HAP-1 (cell line): Measurements from ENCODE around the gene FDCSP.

ENCODE experiments used
- DNase-seq, 2 experiments: peaks; one replicate each; pipeline ENCODE4 v3.0.0-alpha.2; 2016 to 2020; ENCODE audit warnings: low spot score in 2 of 2
- H3K27me3 ChIP-seq: fragments of 250-450 bp; sonication (Bioruptor Pico); 2 replicates; pipeline ENCODE4 v1.5.1; 2020; ENCODE audit warnings: low read depth, mild to moderate bottlenecking, moderate library complexity
- H3K36me3 ChIP-seq: fragments of 250-450 bp; sonication (Bioruptor Pico); replicated peaks from 2 replicates; pipeline ENCODE4 v1.5.1; 2020; ENCODE audit warnings: mild to moderate bottlenecking
- H3K4me1 ChIP-seq: fragments of 250-450 bp; sonication (Bioruptor Pico); 2 replicates; pipeline ENCODE4 v1.5.1; 2020; ENCODE audit warnings: mild to moderate bottlenecking
- H3K4me3 ChIP-seq: fragments of 250-450 bp; sonication (Bioruptor Pico); 2 replicates; pipeline ENCODE4 v1.5.1; 2020; ENCODE audit warnings: mild to moderate bottlenecking, moderate library complexity
- H3K9me3 ChIP-seq: fragments of 250-450 bp; sonication (Bioruptor Pico); 2 replicates; pipeline ENCODE4 v1.5.1; 2020; ENCODE audit warnings: mild to moderate bottlenecking, moderate library complexity
- in situ Hi-C: fragments of 300-500 bp; cut with MboI; formaldehyde crosslinking; loops from 3 replicates; pipeline ENCODE4 v1.14.3; 2020; ENCODE audit warnings: low sequenced_read_pairs, inconsistent platforms, mixed read lengths

FDCSP gene

GRCh38 chr4:70225824-70226223, at the start of gene FDCSP:
TSS of gene FDCSP (plus strand) at chr4:70226124. CDS start at chr4:70231195, 5,071 bp downstream.
- in situ Hi-C loops = no loop called here
- no peaks in the 10 kb centered on the region for H3K36me3 ChIP-seq
- H3K4me3 ChIP-seq = no peak within 1 kb of the TSS
- DNase-seq = no peak
- H3K4me1 ChIP-seq = no peaks in the 10 kb centered on the region
- H3K27me3 ChIP-seq = no peaks in the 10 kb centered on the region
- H3K9me3 ChIP-seq = no peaks in the 10 kb centered on the region

GRCh38 chr4:70177090-70177489, 48.8 kb upstream of the FDCSP start:
- Histone ChIP-seq H3K9me3 (no peaks in the 10 kb centered on the region), H3K4me1 (no peaks in the 10 kb centered on the region), H3K4me3 (no peak overlapping the region), H3K36me3 (no peaks in the 10 kb centered on the region), H3K27me3 (no peaks in the 10 kb centered on the region)
- in situ Hi-C loops = loop anchor here (25.0 kb wide), 2 partner anchors 265 to 490 kb away; no protein-coding TSS in a partner anchor
- DNase-seq = no peak

GRCh38 chr4:70178075-70178660, 47.8 kb upstream of the FDCSP start:
- H3K27me3 ChIP-seq = no peaks in the 10 kb centered on the region
- no peaks in the 10 kb centered on the region for H3K4me1 ChIP-seq
- H3K9me3 ChIP-seq = no peaks in the 10 kb centered on the region
- no peak for DNase-seq
- in situ Hi-C loops = loop anchor here (25.0 kb wide), 2 partner anchors 266 to 491 kb away; no protein-coding TSS in a partner anchor
- H3K4me3 ChIP-seq = no peak overlapping the region
- H3K36me3 ChIP-seq = no peaks in the 10 kb centered on the region

- Histone ChIP-seq H3K27me3 (no peaks in the 10 kb centered on the region), H3K36me3 (no peaks in the 10 kb centered on the region), H3K9me3 (no peaks in the 10 kb centered on the region), H3K4me1 (no peaks in the 10 kb centered on the region), H3K4me3 (no peak overlapping the region)
- no peak for DNase-seq
- in situ Hi-C loops = loop anchor here (25.0 kb wide), 2 partner anchors 268 to 493 kb away; no protein-coding TSS in a partner anchor
Observed at GRCh38 chr4:70179811-70180210, 46.1 kb upstream of the FDCSP start.

GRCh38 chr4:70181864-70182263, 44.1 kb upstream of the FDCSP start:
- H3K36me3 ChIP-seq = no peaks in the 10 kb centered on the region
- no peak for DNase-seq
- H3K4me1 ChIP-seq = no peaks in the 10 kb centered on the region
- in situ Hi-C loops = loop anchor here (25.0 kb wide), 2 partner anchors 270 to 495 kb away; no protein-coding TSS in a partner anchor
- no peaks in the 10 kb centered on the region for H3K27me3 ChIP-seq
- H3K9me3 ChIP-seq = no peaks in the 10 kb centered on the region
- H3K4me3 ChIP-seq = no peak overlapping the region

- Histone ChIP-seq H3K4me1 (no peaks in the 10 kb centered on the region), H3K36me3 (no peaks in the 10 kb centered on the region), H3K9me3 (no peaks in the 10 kb centered on the region), H3K27me3 (no peaks in the 10 kb centered on the region), H3K4me3 (no peak overlapping the region)
- in situ Hi-C loops = loop anchor here (25.0 kb wide), 2 partner anchors 270 to 495 kb away; no protein-coding TSS in a partner anchor
- DNase-seq = no peak
Observed at GRCh38 chr4:70182517-70183167, 43.3 kb upstream of the FDCSP start.

GRCh38 chr4:70183168-70183939, 42.6 kb upstream of the FDCSP start:
- Histone ChIP-seq H3K27me3 (no peaks in the 10 kb centered on the region), H3K36me3 (no peaks in the 10 kb centered on the region), H3K9me3 (no peaks in the 10 kb centered on the region), H3K4me3 (no peak overlapping the region), H3K4me1 (no peaks in the 10 kb centered on the region)
- in situ Hi-C loops = loop anchor here (25.0 kb wide), 2 partner anchors 271 to 496 kb away; no protein-coding TSS in a partner anchor
- peak; percentile 55 to 69 for DNase-seq

GRCh38 chr4:70183940-70184246, 42.0 kb upstream of the FDCSP start:
- no peaks in the 10 kb centered on the region for H3K36me3 ChIP-seq
- H3K4me3 ChIP-seq = no peak overlapping the region
- H3K27me3 ChIP-seq = no peaks in the 10 kb centered on the region
- DNase-seq = no peak
- H3K9me3 ChIP-seq = no peaks in the 10 kb centered on the region
- no peaks in the 10 kb centered on the region for H3K4me1 ChIP-seq
- in situ Hi-C loops = loop anchor here (25.0 kb wide), 2 partner anchors 272 to 497 kb away; no protein-coding TSS in a partner anchor

GRCh38 chr4:70187216-70187615, 38.7 kb upstream of the FDCSP start:
- no peaks in the 10 kb centered on the region for H3K4me1 ChIP-seq
- in situ Hi-C loops = loop anchor here (25.0 kb wide), 2 partner anchors 275 to 500 kb away; no protein-coding TSS in a partner anchor

GRCh38 chr4:70190579-70190978, 35.3 kb upstream of the FDCSP start:
- in situ Hi-C loops = loop anchor here (25.0 kb wide), 2 partner anchors 278 to 503 kb away; no protein-coding TSS in a partner anchor
- Histone ChIP-seq H3K9me3 (no peaks in the 10 kb centered on the region), H3K4me3 (no peak overlapping the region)

More at GRCh38 chr4:70187216-70187615, 38.7 kb upstream of the FDCSP start:
- no peaks in the 10 kb centered on the region for H3K9me3 ChIP-seq
- no peaks in the 10 kb centered on the region for H3K27me3 ChIP-seq
- no peak overlapping the region for H3K4me3 ChIP-seq
- no peak for DNase-seq
- H3K36me3 ChIP-seq = no peaks in the 10 kb centered on the region

GRCh38 chr4:70191647-70192046, 34.3 kb upstream of the FDCSP start:
- DNase-seq = no peak
- no peaks in the 10 kb centered on the region for H3K36me3 ChIP-seq
- H3K4me3 ChIP-seq = no peak overlapping the region
- H3K27me3 ChIP-seq = no peaks in the 10 kb centered on the region
- in situ Hi-C loops = loop anchor here (25.0 kb wide), 2 partner anchors 279 to 504 kb away; no protein-coding TSS in a partner anchor
- no peaks in the 10 kb centered on the region for H3K4me1 ChIP-seq
- no peaks in the 10 kb centered on the region for H3K9me3 ChIP-seq

More at GRCh38 chr4:70190579-70190978, 35.3 kb upstream of the FDCSP start:
- DNase-seq = no peak
- H3K4me1 ChIP-seq = no peaks in the 10 kb centered on the region
- H3K36me3 ChIP-seq = no peaks in the 10 kb centered on the region
- no peaks in the 10 kb centered on the region for H3K27me3 ChIP-seq

GRCh38 chr4:70192895-70193294, 33.0 kb upstream of the FDCSP start:
- Histone ChIP-seq H3K9me3 (no peaks in the 10 kb centered on the region), H3K27me3 (no peaks in the 10 kb centered on the region), H3K4me3 (no peak overlapping the region), H3K4me1 (no peaks in the 10 kb centered on the region), H3K36me3 (no peaks in the 10 kb centered on the region)
- in situ Hi-C loops = loop anchor here (25.0 kb wide), 2 partner anchors 281 to 506 kb away; no protein-coding TSS in a partner anchor
- DNase-seq = no peak

GRCh38 chr4:70195425-70195824, 30.5 kb upstream of the FDCSP start, which contains the start of gene ODAM:
TSS of gene ODAM (plus strand) at chr4:70195725. CDS start at chr4:70196544, 819 bp downstream.
- Histone ChIP-seq H3K36me3 (no peaks in the 10 kb centered on the region), H3K4me3 (no peak within 1 kb of the TSS), H3K4me1 (no peaks in the 10 kb centered on the region), H3K9me3 (no peaks in the 10 kb centered on the region), H3K27me3 (no peaks in the 10 kb centered on the region)
- no peak for DNase-seq
- in situ Hi-C loops = loop anchor here (25.0 kb wide), 2 partner anchors 283 to 508 kb away; no protein-coding TSS in a partner anchor
